Smooth muscle cell (in vitro differentiated cells): ENCODE results near the gene DNAH1. TPM values are rescaled to one million over a fixed set of nuclear protein-coding genes. Genes with fewer than 3 reads are reported as not detected.

Source experiments
- DNase-seq: peaks from one replicate; lab custom pipeline; 2025; ENCODE audit not compliant: unreplicated experiment; lab: John Stamatoyannopoulos, UW
- H2AFZ ChIP-seq: fragments of 200-600 bp; sonication (generic); 2 replicates; pipeline ENCODE4 v1.6.0; 2016; ENCODE audit warnings: antibody characterized with exemption, low read depth, mild to moderate bottlenecking
- H3F3A ChIP-seq: fragments of 200-600 bp; sonication (generic); 2 replicates; pipeline ENCODE4 v1.6.0; 2017; ENCODE audit warnings: antibody characterized with exemption, low read depth
- H3K27ac ChIP-seq: fragments of 200-600 bp; sonication (generic); 2 replicates; pipeline ENCODE4 v1.5.1; 2016; ENCODE audit warnings: low read depth, mild to moderate bottlenecking
- H3K27me3 ChIP-seq: fragments of 200-600 bp; sonication (generic); 2 replicates; pipeline ENCODE4 v1.6.1; 2016; ENCODE audit warnings: low read depth, mild to moderate bottlenecking
- H3K36me3 ChIP-seq: fragments of 200-600 bp; sonication (generic); 2 replicates; pipeline ENCODE4 v1.5.1; 2016; ENCODE audit warnings: low read depth
- H3K4me1 ChIP-seq: fragments of 200-600 bp; sonication (generic); 2 replicates; pipeline ENCODE4 v1.5.1; 2016; ENCODE audit warnings: low read depth
- H3K4me2 ChIP-seq: fragments of 200-600 bp; sonication (generic); 2 replicates; pipeline ENCODE4 v1.6.0; 2016; ENCODE audit warnings: mild to moderate bottlenecking
- H3K4me3 ChIP-seq: fragments of 200-600 bp; sonication (generic); 2 replicates; pipeline ENCODE4 v1.5.1; 2016; ENCODE audit warnings: mild to moderate bottlenecking
- H3K79me2 ChIP-seq: fragments of 200-600 bp; sonication (generic); 2 replicates; pipeline ENCODE4 v1.6.0; 2016; ENCODE audit warnings: low read depth, mild to moderate bottlenecking
- H3K9ac ChIP-seq: fragments of 200-600 bp; sonication (generic); 2 replicates; pipeline ENCODE4 v1.6.0; 2016; ENCODE audit warnings: low read depth
- H3K9me3 ChIP-seq: fragments of 200-600 bp; sonication (generic); replicated peaks from 2 replicates; pipeline ENCODE4 v1.5.1; 2016; ENCODE audit warnings: low read depth
- H4K20me1 ChIP-seq: fragments of 200-600 bp; sonication (generic); 2 replicates; pipeline ENCODE4 v1.6.0; 2016; ENCODE audit warnings: low read depth
- WGBS: methylation state at CpG from one replicate; pipeline ENCODE4 v1.1.7; 2016; ENCODE audit warnings: low lambda C conversion rate; 5-methylcytosine and 5-hydroxymethylcytosine counted together
- polyA plus RNA-seq: library from polyadenylated mRNA; unstranded; fragments of >200 nt; fragmentation: Nextera tagmentation; extraction: Ambion mirVana; gene quantifications from 2 replicates; pipeline ENCODE4 v1.2.1, GENCODE V29; 2016
- total RNA-seq: library from RNA; depleted of rRNA; stranded (reverse); fragments of >200 nt; gene quantifications from 2 replicates; pipeline ENCODE4 v1.2.3, GENCODE V29; 2014
- TF ChIP-seq, protein P1 (sequence below): fragments of 200-600 bp; sonication (generic); IDR thresholded peaks from 2 replicates; pipeline ENCODE4 v1.5.1; 2017; ENCODE audit warnings: borderline replicate concordance, mild to moderate bottlenecking, antibody characterized with exemption; ENCODE audit not compliant: insufficient read depth, poor library complexity, severe bottlenecking

Gene DNAH1
- total and polyA plus RNA-seq, 2 experiments from 2014 or later = 0.54 to 3.7 TPM

DNA sequence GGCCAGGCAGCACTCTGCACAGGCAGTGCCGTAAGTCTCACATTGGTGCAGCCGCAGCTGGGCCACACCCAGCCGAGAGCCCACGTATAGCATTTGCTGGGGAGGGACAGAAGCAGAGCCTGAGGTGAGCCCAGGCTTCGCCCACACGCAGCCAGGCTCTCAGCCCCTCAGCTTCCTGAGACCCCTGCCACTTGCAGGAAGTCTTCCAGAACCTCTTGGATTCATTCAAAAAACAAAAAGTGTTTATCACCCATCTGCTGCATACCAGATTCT is 121.9 kb downstream of the DNAH1 start:
- DNase-seq = no peak
- H3K27ac ChIP-seq = no peak overlapping the region
- no peaks in the 10 kb centered on the region for H3K36me3 ChIP-seq
- H3K4me3 ChIP-seq = no peak overlapping the region
- no peak overlapping the region for H3K9ac ChIP-seq
- no peaks in the 10 kb centered on the region for H3K27me3 ChIP-seq
- no peak overlapping the region for H3K4me2 ChIP-seq
- H3K79me2 ChIP-seq = no peaks in the 10 kb centered on the region
- peaks cover 11% of the 10 kb centered on the region for H3K4me1 ChIP-seq
- WGBS = 98% methylated on average over 6 of the region's 6 CpGs
- no peaks in the 10 kb centered on the region for H4K20me1 ChIP-seq
- H3F3A ChIP-seq = no peaks in the 10 kb centered on the region
- H3K9me3 ChIP-seq = no peaks in the 10 kb centered on the region
- H2AFZ ChIP-seq = no peak overlapping the region
- TF ChIP-seq, protein P1, sequence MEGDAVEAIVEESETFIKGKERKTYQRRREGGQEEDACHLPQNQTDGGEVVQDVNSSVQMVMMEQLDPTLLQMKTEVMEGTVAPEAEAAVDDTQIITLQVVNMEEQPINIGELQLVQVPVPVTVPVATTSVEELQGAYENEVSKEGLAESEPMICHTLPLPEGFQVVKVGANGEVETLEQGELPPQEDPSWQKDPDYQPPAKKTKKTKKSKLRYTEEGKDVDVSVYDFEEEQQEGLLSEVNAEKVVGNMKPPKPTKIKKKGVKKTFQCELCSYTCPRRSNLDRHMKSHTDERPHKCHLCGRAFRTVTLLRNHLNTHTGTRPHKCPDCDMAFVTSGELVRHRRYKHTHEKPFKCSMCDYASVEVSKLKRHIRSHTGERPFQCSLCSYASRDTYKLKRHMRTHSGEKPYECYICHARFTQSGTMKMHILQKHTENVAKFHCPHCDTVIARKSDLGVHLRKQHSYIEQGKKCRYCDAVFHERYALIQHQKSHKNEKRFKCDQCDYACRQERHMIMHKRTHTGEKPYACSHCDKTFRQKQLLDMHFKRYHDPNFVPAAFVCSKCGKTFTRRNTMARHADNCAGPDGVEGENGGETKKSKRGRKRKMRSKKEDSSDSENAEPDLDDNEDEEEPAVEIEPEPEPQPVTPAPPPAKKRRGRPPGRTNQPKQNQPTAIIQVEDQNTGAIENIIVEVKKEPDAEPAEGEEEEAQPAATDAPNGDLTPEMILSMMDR = no peak

DNA sequence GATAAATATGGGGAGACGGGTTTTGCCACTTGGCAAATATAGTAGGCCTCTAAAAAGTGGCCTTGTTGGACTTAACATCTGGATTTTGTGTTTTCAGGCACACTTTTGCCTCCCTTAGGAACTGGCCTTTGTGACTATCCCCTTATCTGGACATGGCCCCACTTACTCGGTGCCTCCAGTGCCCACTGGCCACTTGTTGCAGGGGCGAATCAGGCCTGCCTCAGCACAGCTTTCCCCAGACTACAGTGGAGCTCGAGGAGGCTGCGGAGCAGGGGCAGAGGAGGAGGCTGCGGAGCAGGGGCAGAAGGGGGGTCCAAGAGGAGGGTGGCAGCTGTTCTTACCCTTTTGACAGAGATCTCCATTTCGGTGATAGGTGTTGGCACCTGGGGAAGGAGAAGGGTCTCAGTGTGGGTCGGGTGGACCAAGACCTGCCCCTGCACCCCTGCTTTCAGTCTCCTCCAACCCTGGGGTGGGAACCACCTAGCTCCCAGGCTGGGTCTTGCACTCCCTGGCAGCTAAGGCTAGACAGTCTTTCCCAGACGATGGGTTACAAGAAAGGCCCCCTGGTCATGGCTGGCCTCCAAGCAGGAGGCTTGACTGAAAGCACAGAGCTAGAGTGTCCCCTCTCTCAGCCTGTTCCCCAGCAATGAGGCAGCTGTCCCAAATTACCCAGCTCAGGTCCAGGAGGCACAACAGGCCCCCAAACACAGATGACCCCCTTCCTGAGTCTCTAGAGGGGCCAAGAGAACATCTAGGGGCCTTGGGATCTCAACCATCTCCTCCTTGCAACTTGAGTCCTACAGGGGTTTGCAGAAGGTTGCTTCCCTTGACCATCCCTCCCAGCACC is 122.7 kb downstream of the DNAH1 start:
- no peaks in the 10 kb centered on the region for H3K79me2 ChIP-seq
- no peak for DNase-seq
- peaks cover 4% of the 10 kb centered on the region for H3K4me1 ChIP-seq
- H3K4me2 ChIP-seq = no peak overlapping the region
- no peaks in the 10 kb centered on the region for H3K9me3 ChIP-seq
- no peak overlapping the region for H3K4me3 ChIP-seq
- no peaks in the 10 kb centered on the region for H3K27me3 ChIP-seq
- 94% methylated on average over 9 of the region's 9 CpGs for WGBS
- no peak overlapping the region for H3K9ac ChIP-seq
- no peaks in the 10 kb centered on the region for H3F3A ChIP-seq
- no peak overlapping the region for H2AFZ ChIP-seq
- TF ChIP-seq, protein P1 = no peak
- no peaks in the 10 kb centered on the region for H4K20me1 ChIP-seq
- no peaks in the 10 kb centered on the region for H3K36me3 ChIP-seq
- H3K27ac ChIP-seq = no peak overlapping the region

DNA sequence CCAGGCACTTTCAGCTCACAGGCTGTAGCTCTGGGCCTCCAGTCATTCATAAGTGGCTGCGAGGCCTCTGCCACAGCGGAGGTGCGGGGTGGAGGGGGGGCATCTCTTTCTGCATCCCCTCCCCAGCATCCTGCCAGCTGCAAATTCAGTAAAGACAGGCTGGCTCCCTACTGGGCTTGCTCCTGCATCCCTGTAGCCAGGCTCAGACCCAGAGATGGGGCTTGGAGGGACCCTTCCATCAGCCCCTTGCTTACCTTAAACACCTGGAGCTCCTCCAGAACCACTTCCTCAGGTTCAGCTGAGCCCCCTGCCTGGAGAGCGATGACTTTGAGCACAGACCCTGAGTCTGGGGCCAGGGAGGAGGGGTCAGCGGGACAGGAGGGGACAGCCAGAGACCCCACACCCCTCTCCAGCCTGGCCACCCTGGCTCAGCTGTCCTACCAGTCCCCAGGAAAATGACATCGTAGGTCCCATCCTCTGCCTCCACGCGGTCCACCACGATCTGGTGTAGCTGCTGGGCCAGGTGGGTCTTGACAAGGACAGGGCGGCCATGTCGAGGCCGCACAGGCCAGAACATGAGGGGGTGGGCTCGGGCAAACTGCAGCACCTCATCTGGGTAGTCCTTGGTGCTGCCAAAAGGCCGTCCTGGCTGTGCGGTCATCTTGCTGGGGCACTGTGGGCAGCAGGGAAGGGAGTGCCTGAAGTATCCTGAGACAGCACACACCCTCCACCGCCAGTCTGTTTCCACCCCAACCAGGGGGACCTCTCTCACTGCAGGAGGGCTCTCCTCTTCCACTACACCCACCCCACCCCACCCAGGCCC is 123.5 kb downstream of the DNAH1 start:
- Histone ChIP-seq H3K4me1 (no peaks in the 10 kb centered on the region), H3K4me2 (no peak overlapping the region), H3K27ac (no peak overlapping the region), H4K20me1 (no peaks in the 10 kb centered on the region), H3K4me3 (no peak overlapping the region), H3K9ac (no peak overlapping the region), H3K79me2 (no peaks in the 10 kb centered on the region), H3K9me3 (no peaks in the 10 kb centered on the region), H3K36me3 (no peaks in the 10 kb centered on the region), H3F3A (no peaks in the 10 kb centered on the region), H2AFZ (no peak overlapping the region), H3K27me3 (no peaks in the 10 kb centered on the region)
- TF ChIP-seq, protein P1 = no peak
- DNase-seq = no peak
- WGBS = 95% methylated on average over 16 of the region's 16 CpGs
